LNCAP (cell line): ENCODE data around the gene ALDH3A2.

ENCODE experiments used
- TF ChIP-seq, protein P1 (sequence below): fragments of 450-650 bp; IDR thresholded peaks from 2 replicates; pipeline ENCODE4 v1.5.1; 2017; ENCODE audit warnings: mild to moderate bottlenecking

Gene ALDH3A2

DNA sequence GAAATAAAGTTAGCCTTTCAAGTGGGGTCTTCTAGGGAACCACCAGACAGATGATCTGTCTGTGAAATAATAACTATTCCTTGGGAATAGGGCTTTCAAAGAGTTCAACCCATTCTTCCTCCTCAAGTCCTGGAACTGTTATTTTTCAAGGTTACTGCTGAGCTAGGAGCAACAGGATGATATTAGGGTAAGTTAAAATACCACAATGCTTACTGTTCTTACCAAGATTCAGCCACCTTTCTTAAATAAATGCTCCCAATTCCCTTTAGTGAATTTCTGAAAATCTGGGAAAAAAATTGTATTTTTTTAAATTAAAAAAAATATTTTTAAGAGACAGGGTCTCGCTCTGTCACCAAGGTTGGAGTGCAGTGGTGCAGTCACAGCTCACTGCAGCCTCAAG is 26.9 kb upstream of the ALDH3A2 start:
- TF ChIP-seq, protein P1, sequence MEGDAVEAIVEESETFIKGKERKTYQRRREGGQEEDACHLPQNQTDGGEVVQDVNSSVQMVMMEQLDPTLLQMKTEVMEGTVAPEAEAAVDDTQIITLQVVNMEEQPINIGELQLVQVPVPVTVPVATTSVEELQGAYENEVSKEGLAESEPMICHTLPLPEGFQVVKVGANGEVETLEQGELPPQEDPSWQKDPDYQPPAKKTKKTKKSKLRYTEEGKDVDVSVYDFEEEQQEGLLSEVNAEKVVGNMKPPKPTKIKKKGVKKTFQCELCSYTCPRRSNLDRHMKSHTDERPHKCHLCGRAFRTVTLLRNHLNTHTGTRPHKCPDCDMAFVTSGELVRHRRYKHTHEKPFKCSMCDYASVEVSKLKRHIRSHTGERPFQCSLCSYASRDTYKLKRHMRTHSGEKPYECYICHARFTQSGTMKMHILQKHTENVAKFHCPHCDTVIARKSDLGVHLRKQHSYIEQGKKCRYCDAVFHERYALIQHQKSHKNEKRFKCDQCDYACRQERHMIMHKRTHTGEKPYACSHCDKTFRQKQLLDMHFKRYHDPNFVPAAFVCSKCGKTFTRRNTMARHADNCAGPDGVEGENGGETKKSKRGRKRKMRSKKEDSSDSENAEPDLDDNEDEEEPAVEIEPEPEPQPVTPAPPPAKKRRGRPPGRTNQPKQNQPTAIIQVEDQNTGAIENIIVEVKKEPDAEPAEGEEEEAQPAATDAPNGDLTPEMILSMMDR = no peak

DNA sequence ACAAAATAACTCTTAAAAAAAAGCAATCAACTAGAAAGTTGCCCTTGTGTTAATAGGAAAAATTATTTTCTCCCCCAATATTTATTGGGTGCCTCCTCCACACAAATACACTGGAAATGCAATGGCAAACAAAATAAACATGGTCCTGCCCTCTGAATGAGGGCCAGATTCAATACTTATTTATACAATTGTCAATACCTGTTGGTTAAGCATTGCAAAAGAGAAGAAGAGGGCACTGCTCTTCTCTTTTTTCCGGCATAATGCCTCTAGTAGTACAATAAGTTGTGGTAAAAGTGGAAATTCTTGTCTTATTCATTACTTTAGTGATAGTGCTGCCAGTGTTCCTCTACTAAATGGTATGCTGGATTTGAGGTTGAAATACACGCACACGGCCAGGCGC is 22.5 kb upstream of the ALDH3A2 start:
- TF ChIP-seq, protein P1 = no peak

GRCh38 chr17:19629449-19629848 is 19.1 kb upstream of the ALDH3A2 start:
- TF ChIP-seq, protein P1 = no peak

GRCh38 chr17:19630035-19630434 is 18.5 kb upstream of the ALDH3A2 start:
- TF ChIP-seq, protein P1 = no peak

- TF ChIP-seq, protein P1 = no peak
Measured at GRCh38 chr17:19630661-19631060, 17.9 kb upstream of the ALDH3A2 start.

DNA sequence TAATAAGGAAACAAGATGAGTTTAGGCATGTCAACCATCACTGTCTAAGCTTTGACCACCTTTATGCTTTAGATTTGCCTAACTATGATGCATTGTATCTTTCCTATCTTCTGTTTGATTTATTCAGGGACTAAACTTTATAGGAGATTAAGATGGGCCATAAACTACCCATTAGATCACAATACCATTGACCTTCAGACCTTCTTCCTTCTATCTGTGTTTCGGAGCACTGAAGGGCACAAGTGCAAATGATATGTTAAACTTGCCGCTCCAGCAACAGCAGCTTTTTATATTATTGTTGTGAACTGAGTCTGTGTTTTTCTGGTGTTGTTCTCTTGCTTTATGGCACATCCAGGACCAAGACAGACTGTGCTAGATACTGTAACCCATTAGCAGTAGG is 16.6 kb upstream of the ALDH3A2 start:
- TF ChIP-seq, protein P1 = no peak

GRCh38 chr17:19641687-19642372 is 6.7 kb upstream of the ALDH3A2 start:
- TF ChIP-seq, protein P1 = no peak
